ENCODE measurements around the gene CYTIP.
"Not testable (repeated sequence)": the region's sequence is repeated elsewhere in the genome, so short reads cannot be mapped to it uniquely, and the experiment has no call there.

CYTIP gene

DNA sequence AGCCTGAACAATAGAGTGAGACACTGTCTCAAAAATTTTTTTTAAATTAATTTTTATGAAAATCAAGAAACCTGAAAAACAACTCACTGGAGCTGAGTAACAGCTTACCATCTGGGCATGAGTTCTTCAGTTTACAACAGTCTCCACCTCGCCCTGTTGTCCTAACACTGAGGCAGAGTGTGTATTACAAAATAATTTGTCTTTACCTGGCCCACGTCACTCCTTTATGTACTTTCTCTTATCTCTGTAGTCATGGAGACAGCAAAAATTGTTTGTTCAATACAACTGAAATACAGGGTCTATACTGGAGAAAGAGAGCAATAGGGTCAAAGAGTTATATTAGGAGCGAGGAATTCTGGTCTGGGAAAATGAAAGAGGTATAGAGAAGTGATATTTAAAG is 48.1 kb downstream of the CYTIP start:
- DNase-seq (ENCODE audit: low read depth, low spot score) = no peak
- H3K4me3 ChIP-seq (ENCODE audit: low read length) = no peak overlapping the region

DNA sequence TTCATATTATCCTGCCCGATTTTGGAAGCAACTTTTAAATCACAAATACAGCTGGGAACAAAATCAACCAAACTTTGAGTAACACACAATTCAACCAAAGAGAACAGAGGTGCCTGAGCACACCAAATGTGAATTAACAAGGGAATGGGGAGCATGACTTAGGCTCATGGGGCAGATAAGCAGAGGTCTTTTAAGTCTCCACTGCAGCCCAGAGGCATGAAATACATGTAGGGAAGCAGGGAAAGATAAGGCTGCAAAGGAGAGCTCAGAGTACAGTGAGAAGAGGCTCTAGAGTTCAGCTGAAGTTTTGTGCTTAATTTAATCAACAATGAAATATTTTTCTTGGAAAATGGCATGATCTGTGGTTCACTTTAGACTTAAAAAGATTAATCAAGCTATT is 49.0 kb downstream of the CYTIP start:
- DNase-seq (ENCODE audit: low read depth, low spot score) = no peak
- H3K4me3 ChIP-seq (ENCODE audit: low read length) = no peak overlapping the region

DNA sequence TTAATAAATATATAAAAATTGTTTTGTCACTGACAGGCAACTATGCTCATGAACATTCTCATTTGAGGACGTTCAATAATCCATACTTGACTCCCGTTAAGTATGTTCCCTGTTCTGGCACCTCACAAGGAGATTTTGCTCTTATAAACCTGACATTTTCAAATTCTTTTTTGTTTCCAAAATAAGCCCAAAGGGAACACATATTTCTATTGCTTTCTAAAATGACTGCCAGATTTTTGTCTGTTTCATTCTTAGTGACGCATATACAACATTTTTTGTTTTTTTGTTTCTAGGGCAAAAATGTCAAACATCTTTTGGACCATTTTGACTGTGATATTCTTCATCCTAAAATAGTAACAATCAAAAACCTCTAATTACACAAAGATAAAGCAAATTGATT is 50.5 kb downstream of the CYTIP start:
- no peak for DNase-seq (ENCODE audit: low read depth, low spot score)
- H3K4me3 ChIP-seq (ENCODE audit: low read length) = no peak overlapping the region

DNA sequence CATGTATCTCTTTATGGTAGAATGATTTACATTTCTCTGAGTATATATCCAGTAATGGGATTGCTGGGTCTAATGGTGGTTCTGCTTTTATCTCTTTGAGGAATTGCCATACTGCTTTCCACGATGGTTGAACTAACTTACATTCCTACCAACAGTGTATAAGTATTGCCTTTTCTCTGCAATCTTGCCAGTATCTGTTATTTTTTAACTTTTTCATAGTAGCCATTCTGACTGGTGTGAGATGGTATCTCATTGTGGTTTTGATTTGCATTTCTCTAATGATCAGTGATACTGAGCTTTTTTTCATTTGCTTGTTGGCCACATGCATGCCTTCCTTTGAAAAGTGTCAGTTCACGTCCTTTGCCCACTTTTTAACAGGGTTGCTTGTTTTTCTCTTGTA is 55.1 kb downstream of the CYTIP start:
- no peak overlapping the region for H3K4me3 ChIP-seq (ENCODE audit: low read length)
- DNase-seq (ENCODE audit: low read depth, low spot score) = no peak

DNA sequence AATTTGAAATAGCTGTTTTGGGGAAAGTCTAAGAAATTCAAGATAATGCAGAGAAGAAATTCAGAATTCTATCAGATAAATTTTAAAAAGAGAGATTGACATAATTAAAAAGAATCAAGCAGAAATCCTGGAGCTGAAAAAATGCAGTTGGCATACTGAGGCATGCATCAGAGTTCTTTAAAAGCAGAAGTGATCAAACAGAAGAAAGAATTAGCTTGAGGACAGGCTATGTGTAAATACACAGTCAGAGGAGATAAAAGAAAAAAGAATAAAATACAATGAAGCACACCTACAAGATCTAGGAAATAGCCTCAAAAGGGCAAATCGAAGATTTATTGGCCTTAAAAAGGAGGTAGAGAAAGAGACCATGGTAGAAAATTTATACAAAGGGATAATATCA is 57.1 kb downstream of the CYTIP start:
- no peak for DNase-seq (ENCODE audit: low read depth, low spot score)
- no peak overlapping the region for H3K4me3 ChIP-seq (ENCODE audit: low read length)

DNA sequence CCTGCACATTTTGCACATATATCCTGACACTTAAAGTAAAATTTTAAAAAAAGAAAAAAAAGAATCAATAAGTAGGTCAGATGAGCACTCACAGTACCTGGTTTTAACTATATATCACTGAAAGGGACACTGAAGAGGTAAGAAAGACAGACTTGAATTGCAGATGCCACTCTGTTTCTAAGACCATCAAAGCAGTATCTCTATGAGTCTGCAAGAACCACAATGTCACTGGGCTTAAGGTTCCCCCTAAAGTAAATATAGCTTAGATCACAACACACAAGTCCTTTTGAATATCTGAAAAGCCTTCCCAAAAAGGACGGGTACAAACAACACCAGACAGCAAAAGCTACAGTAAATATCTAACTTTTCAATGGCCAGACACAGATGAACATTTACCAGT is 57.6 kb downstream of the CYTIP start:
- no peak overlapping the region for H3K4me3 ChIP-seq (ENCODE audit: low read length)
- no peak for DNase-seq (ENCODE audit: low read depth, low spot score)

DNA sequence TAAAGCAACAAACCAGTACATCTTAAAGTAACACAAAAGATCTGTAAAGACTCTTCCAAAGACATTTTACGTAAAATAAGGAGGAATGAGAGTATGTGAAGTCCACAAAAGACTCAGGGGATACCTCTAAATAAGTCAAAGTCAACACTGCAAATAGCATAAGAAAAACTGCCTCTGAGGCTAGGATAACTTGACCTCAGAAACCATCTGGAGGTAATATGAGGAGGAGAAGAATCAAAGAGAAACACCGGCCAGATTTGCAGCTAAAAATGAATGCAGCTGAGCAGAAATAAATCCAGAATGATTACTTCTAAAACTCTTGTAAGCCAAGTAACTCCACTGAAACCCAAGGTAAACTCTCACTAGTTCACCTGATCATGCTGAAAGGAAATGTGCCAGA is 66.0 kb downstream of the CYTIP start:
- DNase-seq (ENCODE audit: low read depth, low spot score) = no peak
- H3K4me3 ChIP-seq (ENCODE audit: low read length) = no peak overlapping the region

DNA sequence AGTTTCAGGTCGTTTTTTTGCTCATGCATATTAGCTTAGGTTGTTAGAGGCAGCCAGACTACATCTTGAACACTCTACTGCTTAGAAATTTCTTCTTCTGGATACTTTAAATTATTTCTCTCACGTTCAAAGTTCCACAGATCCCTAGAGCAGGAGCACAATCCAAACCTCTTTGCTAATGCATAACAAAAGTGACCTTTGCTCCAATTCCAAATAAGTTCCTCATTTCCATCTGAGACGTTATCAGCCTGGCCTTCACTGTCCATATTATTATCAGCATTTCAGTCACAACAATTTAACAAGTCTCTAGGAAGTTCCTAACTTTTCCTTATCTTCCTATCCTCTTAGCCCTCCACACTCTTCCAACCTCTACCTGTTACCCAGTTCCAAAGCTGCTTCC is 67.8 kb downstream of the CYTIP start:
- H3K4me3 ChIP-seq (ENCODE audit: low read length) = no peak overlapping the region
- DNase-seq (ENCODE audit: low read depth, low spot score) = no peak

DNA sequence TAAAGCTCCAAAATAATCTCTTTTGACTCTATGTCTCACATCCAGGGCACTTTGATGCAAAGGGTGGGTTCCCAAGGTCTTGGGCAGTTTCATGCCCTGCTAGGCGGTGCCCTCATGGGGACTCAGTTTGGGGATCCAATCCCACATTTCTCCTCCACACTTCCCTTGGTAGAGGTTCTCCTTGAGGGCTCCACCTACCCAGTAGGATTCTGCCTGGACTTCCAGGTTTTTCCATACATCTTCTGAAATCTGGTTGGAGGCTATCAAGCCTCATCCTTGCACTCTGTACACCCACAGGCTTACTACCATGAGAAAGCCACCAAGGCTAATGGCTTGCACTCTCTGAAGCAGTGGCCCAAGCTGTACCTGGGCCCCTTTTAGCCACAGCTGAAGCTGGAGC is 68.5 kb downstream of the CYTIP start:
- no peak overlapping the region for H3K4me3 ChIP-seq (ENCODE audit: low read length)
- DNase-seq (ENCODE audit: low read depth, low spot score) = no peak

DNA sequence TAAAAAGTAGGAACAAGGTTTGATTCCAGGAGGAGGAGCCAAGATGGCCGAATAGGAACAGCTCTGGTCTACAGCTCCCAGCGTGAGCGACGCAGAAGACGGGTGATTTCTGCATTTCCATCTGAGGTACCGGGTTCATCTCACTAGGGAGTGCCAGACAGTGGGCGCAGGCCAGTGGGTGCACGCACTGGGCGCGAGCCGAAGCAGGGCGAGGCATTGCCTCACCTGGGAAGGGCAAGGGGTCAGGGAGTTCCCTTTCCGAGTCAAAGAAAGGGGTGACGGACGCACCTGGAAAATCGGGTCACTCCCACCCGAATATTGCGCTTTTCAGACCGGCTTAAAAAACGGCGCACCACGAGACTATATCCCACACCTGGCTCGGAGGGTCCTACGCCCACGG is 75.4 kb downstream of the CYTIP start:
- DNase-seq (ENCODE audit: low read depth, low spot score); H3K4me3 ChIP-seq (ENCODE audit: low read length): not testable (repeated sequence)

DNA sequence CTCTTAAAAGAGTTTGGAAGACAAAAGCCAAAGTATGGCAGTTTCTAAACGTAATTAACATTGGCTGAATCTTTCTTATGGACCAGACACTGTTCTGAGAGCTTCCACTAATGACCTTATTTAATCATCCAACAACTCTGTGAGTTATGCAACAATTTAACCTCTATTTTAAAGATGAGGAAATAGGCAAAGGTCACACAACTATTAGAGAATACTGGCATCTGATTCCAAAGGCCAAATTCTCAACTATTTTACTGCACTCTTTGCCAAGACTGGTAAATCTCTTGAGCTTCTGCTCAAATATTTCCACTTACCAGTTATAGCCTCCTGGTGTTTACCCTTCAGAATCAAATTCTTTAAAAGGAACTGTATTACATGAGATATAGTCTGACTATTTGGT is 76.2 kb downstream of the CYTIP start:
- DNase-seq (ENCODE audit: low read depth, low spot score) = no peak
- no peak overlapping the region for H3K4me3 ChIP-seq (ENCODE audit: low read length)
